H1 (cell line): Measurements from ENCODE around the gene SLFN5. TPM values are rescaled to one million over a fixed set of nuclear protein-coding genes. Genes with fewer than 3 reads are reported as not detected.

Source experiments
- CTCF ChIA-PET: fragments of 300-600 bp; sonication (Branson Sonifier 250); formaldehyde crosslinking; loops from one replicate; lab custom pipeline; 2021; ENCODE audit not compliant: partially characterized antibody; lab: Charles Lee
- POLR2A ChIA-PET: fragments of 300-600 bp; sonication (Branson Sonifier 250); formaldehyde crosslinking; loops from one replicate; lab custom pipeline; 2021; ENCODE audit warnings: inconsistent platforms; ENCODE audit not compliant: partially characterized antibody; lab: Charles Lee
- DNase-seq, 2 experiments: peaks; one replicate each; pipeline versions ENCODE4 v3.0.0 to v3.0.0-alpha.2; 2010 to 2022; ENCODE audit warnings: low spot score in 2 of 2, low read depth in 1 of 2, mixed read lengths in 1 of 2
- FAIRE-seq: peaks from 2 replicates; lab custom pipeline; 2011; peaks lifted over from hg19 to GRCh38; lab: Jason Lieb, UNC
- H2AFZ ChIP-seq: 2 replicates; pipeline ENCODE4 v1.8.1; 2012; ENCODE audit warnings: low read length, inconsistent platforms
- H2AK5ac ChIP-seq: 2 replicates; pipeline ENCODE4 v1.6.1; 2013; ENCODE audit warnings: low read depth, low read length
- H2BK120ac ChIP-seq: replicated peaks from 2 replicates; pipeline ENCODE3; 2013; ENCODE audit warnings: low read depth, low read length, inconsistent platforms
- H2BK12ac ChIP-seq: 2 replicates; pipeline ENCODE4 v1.6.1; 2013; ENCODE audit warnings: low read depth, low read length
- H2BK15ac ChIP-seq: 2 replicates; pipeline ENCODE4 v1.6.1; 2013; ENCODE audit warnings: low read length
- H2BK20ac ChIP-seq: 2 replicates; pipeline ENCODE4 v1.6.1; 2013; ENCODE audit warnings: low read length
- H2BK5ac ChIP-seq: 2 replicates; pipeline ENCODE4 v1.6.1; 2013; ENCODE audit warnings: low read depth, low read length
- H3K14ac ChIP-seq: 2 replicates; pipeline ENCODE4 v1.6.1; 2013; ENCODE audit warnings: inconsistent platforms; ENCODE audit not compliant: insufficient read length
- H3K18ac ChIP-seq: 2 replicates; pipeline ENCODE4 v1.6.1; 2013; ENCODE audit warnings: low read length; ENCODE audit errors: extremely low read depth
- H3K23ac ChIP-seq: 2 replicates; pipeline ENCODE4 v1.6.1; 2013; ENCODE audit warnings: inconsistent platforms; ENCODE audit not compliant: insufficient read length
- H3K23me2 ChIP-seq: 2 replicates; pipeline ENCODE4 v1.6.1; 2013; ENCODE audit warnings: low read depth, low read length
- H3K27ac ChIP-seq: 2 replicates; pipeline ENCODE4 v1.6.1; 2011; ENCODE audit warnings: low read depth, low read length, inconsistent platforms
- H3K27me3 ChIP-seq, 4 experiments: replicated peaks in 1 of 4; 1 replicate in 1 of 4; 2 replicates in 3 of 4; pipeline versions ENCODE4 v1.6.1 to v1.8.1; 2011 to 2013; ENCODE audit warnings: low read length in 3 of 4, mild to moderate bottlenecking in 3 of 4, inconsistent platforms in 2 of 4, mixed read lengths in 2 of 4, moderate library complexity in 1 of 4; ENCODE audit not compliant: control insufficient read depth in 3 of 4, insufficient read depth in 3 of 4; ENCODE audit errors: extremely low read depth in 1 of 4
- H3K36me3 ChIP-seq, 4 experiments: 2 replicates each; pipeline versions ENCODE4 v1.6.1 to v1.8.1; 2011 to 2013; ENCODE audit warnings: mild to moderate bottlenecking in 4 of 4, low read length in 3 of 4, moderate library complexity in 2 of 4, control low read depth in 1 of 4, inconsistent platforms in 1 of 4; ENCODE audit not compliant: insufficient read depth in 4 of 4, control insufficient read depth in 2 of 4
- H3K4ac ChIP-seq: replicated peaks from 2 replicates; pipeline ENCODE3; 2013; ENCODE audit warnings: low read length, low read depth, mixed read lengths, inconsistent platforms; ENCODE audit not compliant: insufficient read length
- H3K4me1 ChIP-seq, 4 experiments: replicated peaks in 1 of 4; 1 replicate in 1 of 4; 2 replicates in 3 of 4; pipeline versions ENCODE4 v1.6.1 to v1.8.1; 2011 to 2013; ENCODE audit warnings: low read length in 3 of 4, inconsistent platforms in 2 of 4, mixed read lengths in 1 of 4; ENCODE audit not compliant: insufficient read depth in 4 of 4, control insufficient read depth in 3 of 4
- H3K4me2 ChIP-seq, 2 experiments: 2 replicates each; pipeline versions ENCODE4 v1.6.1 to v1.8.1; 2011 to 2013; ENCODE audit warnings: low read depth in 2 of 2, low read length in 2 of 2, control low read depth in 1 of 2, inconsistent platforms in 1 of 2, mild to moderate bottlenecking in 1 of 2; ENCODE audit not compliant: insufficient read depth in 1 of 2
- H3K4me3 ChIP-seq, 4 experiments: fragments of 200-600, 300-600 bp in 1 of 4; sonication (generic), shearing (Covaris generic), sonication (Bioruptor Twin) in 1 of 4; 2 replicates each; pipeline versions ENCODE4 v1.5.1 to v1.8.1; 2011 to 2016; ENCODE audit warnings: low read length in 4 of 4, low read depth in 3 of 4, control low read depth in 2 of 4, inconsistent platforms in 2 of 4, mild to moderate bottlenecking in 2 of 4, mixed read lengths in 1 of 4, moderate library complexity in 1 of 4; ENCODE audit not compliant: insufficient read depth in 2 of 4; ENCODE audit errors: extremely low read depth in 1 of 4
- H3K56ac ChIP-seq: replicated peaks from 2 replicates; pipeline ENCODE3; 2013; ENCODE audit warnings: low read depth, mild to moderate bottlenecking, mixed read lengths, low read length, inconsistent platforms; ENCODE audit not compliant: insufficient read length
- H3K79me1 ChIP-seq: 2 replicates; pipeline ENCODE4 v1.6.1; 2013; ENCODE audit warnings: low read depth, low read length, control low read depth
- H3K79me2 ChIP-seq, 2 experiments: 2 replicates each; pipeline versions ENCODE4 v1.6.1 to v1.8.1; 2012 to 2013; ENCODE audit warnings: low read length in 2 of 2, mild to moderate bottlenecking in 2 of 2, inconsistent platforms in 1 of 2; ENCODE audit not compliant: insufficient read depth in 2 of 2, control insufficient read depth in 1 of 2
- H3K9ac ChIP-seq, 4 experiments: replicated peaks in 1 of 4; 1 replicate in 1 of 4; 2 replicates in 3 of 4; pipeline versions ENCODE4 v1.6.1 to v1.8.1; 2011 to 2013; ENCODE audit warnings: low read depth in 3 of 4, low read length in 3 of 4, control low read depth in 2 of 4, mild to moderate bottlenecking in 2 of 4, moderate library complexity in 2 of 4, inconsistent platforms in 1 of 4; ENCODE audit errors: extremely low read depth in 1 of 4
- H3K9me3 ChIP-seq, 2 experiments: 2 replicates each; pipeline versions ENCODE4 v1.6.1 to v1.8.1; 2012 to 2013; ENCODE audit warnings: mild to moderate bottlenecking in 2 of 2, moderate library complexity in 2 of 2, control low read depth in 1 of 2, inconsistent platforms in 1 of 2, low read depth in 1 of 2, low read length in 1 of 2, mixed read lengths in 1 of 2; ENCODE audit not compliant: insufficient read depth in 2 of 2
- H4K20me1 ChIP-seq, 2 experiments: replicated peaks in 1 of 2; 2 replicates each; pipeline versions ENCODE3 to v1.8.1; 2011 to 2013; ENCODE audit warnings: inconsistent platforms in 2 of 2, low read length in 2 of 2, mild to moderate bottlenecking in 1 of 2; ENCODE audit not compliant: insufficient read depth in 2 of 2, control insufficient read depth in 1 of 2
- H4K5ac ChIP-seq: 2 replicates; pipeline ENCODE4 v1.6.1; 2013; ENCODE audit warnings: low read length, low read depth, mixed read lengths, inconsistent platforms; ENCODE audit not compliant: insufficient read length
- H4K8ac ChIP-seq: 2 replicates; pipeline ENCODE4 v1.8.0; 2013; ENCODE audit warnings: mild to moderate bottlenecking, moderate library complexity, low read length, inconsistent platforms; ENCODE audit not compliant: insufficient read depth; ENCODE audit errors: extremely low read depth
- H4K91ac ChIP-seq: replicated peaks from 2 replicates; pipeline ENCODE3; 2013; ENCODE audit warnings: low read length, mixed read lengths, inconsistent platforms; ENCODE audit not compliant: insufficient read length
- BRCA1 ChIP-seq: IDR thresholded peaks from 2 replicates; pipeline ENCODE4 v1.6.1; 2012; ENCODE audit warnings: low read depth, low read length, improper control_type of control experiment
- JUN ChIP-seq: IDR thresholded peaks from 2 replicates; pipeline ENCODE4 v1.6.1; 2011; ENCODE audit warnings: low read depth, mild to moderate bottlenecking, improper control_type of control experiment, low read length
- RAD21 ChIP-seq, 2 experiments: IDR thresholded peaks in 1 of 2; conservative IDR thresholded peaks in 1 of 2; 2 replicates each; pipeline ENCODE4 v1.6.1; 2011; ENCODE audit warnings: low read depth in 2 of 2, low read length in 2 of 2, improper control_type of control experiment in 1 of 2, inconsistent platforms in 1 of 2, mild to moderate bottlenecking in 1 of 2, moderate library complexity in 1 of 2
- SIX5 ChIP-seq: IDR thresholded peaks from 2 replicates; pipeline ENCODE4 v1.6.1; 2011; ENCODE audit warnings: mild to moderate bottlenecking, low read depth, low read length
- WGBS, 2 experiments: shearing (Covaris generic) in 1 of 2; methylation state at CpG; one replicate each; pipeline versions ENCODE4 v1.1.6 to v1.1.7; 2013 to 2015; ENCODE audit warnings: low lambda C conversion rate in 2 of 2, mixed read lengths in 2 of 2, inconsistent platforms in 1 of 2, low coverage in 1 of 2, missing lambda C conversion rate in 1 of 2; ENCODE audit not compliant: insufficient replicate concordance in 2 of 2, insufficient coverage in 1 of 2, insufficient read length in 1 of 2; ENCODE audit errors: extremely low coverage in 1 of 2, missing lambda C conversion rate in 1 of 2; 5-methylcytosine and 5-hydroxymethylcytosine counted together
- polyA plus RNA-seq, 7 experiments: library from polyadenylated mRNA; depleted of rRNA in 3 of 7; stranded (reverse) in 5 of 7; unstranded in 2 of 7; fragments of >200 nt in 5 of 7; fragments of 200-250 nt in 2 of 7; gene quantifications; 1 replicate in 5 of 7; 2 replicates in 1 of 7; 4 replicates in 1 of 7; pipeline versions ENCODE4 v1.2.1 to v1.2.3, GENCODE V29; 2011 to 2013; ENCODE audit warnings: missing spikeins in 2 of 7, mixed read lengths in 2 of 7
- total RNA-seq: library from RNA; stranded (reverse); fragmentation: NEBNext Ultra II Directional; extraction: Animal tissue kit (Norgen Biotek cat#: 25700); gene quantifications from 2 replicates; pipeline ENCODE4 v1.2.1, GENCODE V29; 2021

Gene SLFN5
- total and polyA plus RNA-seq, 2 of the 8 experiments (the other 6 are each of a cell fraction or from before 2014, with no cell fraction given), result 0.86 to 3.0 TPM

- 85% methylated on average over 2 of the region's 2 CpGs; no CpG with 5 or more reads in 1 of the 2 experiments for WGBS, 2 experiments
Observed at GRCh38 chr17:35222452-35222851, 20.4 kb upstream of the SLFN5 start.

More at GRCh38 chr17:35222452-35222851, 20.4 kb upstream of the SLFN5 start:
- no peak overlapping the region for H3K56ac ChIP-seq
- H4K91ac ChIP-seq, result no peak overlapping the region
- H3K23ac ChIP-seq, result no peak overlapping the region
- no peak for DNase-seq
- H2BK15ac ChIP-seq, result no peak overlapping the region
- H3K4me2 ChIP-seq, result no peak overlapping the region
- H3K4ac ChIP-seq, result no peak overlapping the region
- H4K5ac ChIP-seq, result no peak overlapping the region
- H2AK5ac ChIP-seq, result no peak overlapping the region
- H2BK12ac ChIP-seq, result no peak overlapping the region
- no peak overlapping the region for H3K9ac ChIP-seq
- no peak overlapping the region for H3K18ac ChIP-seq
- FAIRE-seq, result no peak
- no peaks in the 10 kb centered on the region for H3K23me2 ChIP-seq
- peaks cover 0 to 6% of the 10 kb centered on the region in 2 experiments; a peak in 1 of 4 replicates for H3K9me3 ChIP-seq
- H3K4me1 ChIP-seq, result no peaks in the 10 kb centered on the region
- ChIA-PET CTCF (no interaction called here), POLR2A (no interaction called here)
- no peak overlapping the region for H3K27ac ChIP-seq
- H3K79me1 ChIP-seq, result no peaks in the 10 kb centered on the region
- H4K8ac ChIP-seq, result peak overlapping the region; percentile 57; the same call in 1 of the 2 replicates
- H2AFZ ChIP-seq, result no peak overlapping the region
- no peak for TF ChIP-seq BRCA1
- TF ChIP-seq SIX5, result no peak
- no peak for TF ChIP-seq JUN
- TF ChIP-seq RAD21 (IDR thresholded peaks at IDR 0.05 in 1 of 2, conservative IDR thresholded peaks at IDR 0.05 in 1 of 2; ENCODE audit: low read depth in 2 of 2, low read length in 2 of 2), result no peak
- no peak overlapping the region for H2BK5ac ChIP-seq
- no peak overlapping the region for H2BK20ac ChIP-seq
- no peaks in the 10 kb centered on the region for H3K36me3 ChIP-seq
- H3K14ac ChIP-seq, result no peak overlapping the region
- no peaks in the 10 kb centered on the region for H3K79me2 ChIP-seq
- no peak overlapping the region for H3K4me3 ChIP-seq
- no peak overlapping the region for H2BK120ac ChIP-seq
- H4K20me1 ChIP-seq, result no peaks in the 10 kb centered on the region
- no peaks in the 10 kb centered on the region for H3K27me3 ChIP-seq
